UCSD-AML1 (cell line): ENCODE results near the gene FBXL2.
A peak's percentile ranks its signal among the peaks of the same experiment; 100 is the strongest.
"Not testable (repeated sequence)": the region's sequence is repeated elsewhere in the genome, so short reads cannot be mapped to it uniquely, and the experiment has no call there.

Experiments used
- DNase-seq: peaks from one replicate; lab custom pipeline; 2025; ENCODE audit not compliant: unreplicated experiment; lab: John Stamatoyannopoulos, UW

The FBXL2 gene

GRCh38 chr3:33314993-33315392 is 37.8 kb downstream of the FBXL2 start:
- no peak for DNase-seq

GRCh38 chr3:33315826-33316225 is 38.6 kb downstream of the FBXL2 start:
- DNase-seq, result no peak

GRCh38 chr3:33317963-33318709 is 40.9 kb downstream of the FBXL2 start:
- DNase-seq, result no peak

- DNase-seq, result no peak
These were observed 41.6 kb downstream of the FBXL2 start for GRCh38 chr3:33318710-33319380.

- no peak for DNase-seq
These were observed 45.2 kb downstream of the FBXL2 start for GRCh38 chr3:33322412-33322811.

- no peak for DNase-seq
These were observed 54.2 kb downstream of the FBXL2 start for GRCh38 chr3:33331414-33331813.

GRCh38 chr3:33334364-33334763 is 57.1 kb downstream of the FBXL2 start:
- DNase-seq, result no peak

- DNase-seq, result not testable (repeated sequence)
These were observed 61.8 kb downstream of the FBXL2 start for GRCh38 chr3:33338936-33339465.

GRCh38 chr3:33339758-33340157 is 62.5 kb downstream of the FBXL2 start:
- DNase-seq, result no peak

GRCh38 chr3:33355611-33356010 is 78.4 kb downstream of the FBXL2 start:
- no peak for DNase-seq

GRCh38 chr3:33358172-33358781 is 81.0 kb downstream of the FBXL2 start:
- no peak for DNase-seq

- DNase-seq, result no peak
These were observed 83.0 kb downstream of the FBXL2 start for GRCh38 chr3:33360136-33360825.

- no peak for DNase-seq
These were observed 86.0 kb downstream of the FBXL2 start for GRCh38 chr3:33363113-33363800.

GRCh38 chr3:33364060-33364459 is 86.8 kb downstream of the FBXL2 start:
- DNase-seq, result no peak

GRCh38 chr3:33364531-33365128 is 87.4 kb downstream of the FBXL2 start:
- DNase-seq, result no peak

- peak; percentile 24 for DNase-seq
These were observed 95.2 kb downstream of the FBXL2 start for GRCh38 chr3:33372218-33373081.

- no peak for DNase-seq
These were observed 95.8 kb downstream of the FBXL2 start for GRCh38 chr3:33373082-33373437.

GRCh38 chr3:33377489-33377888 is 100.2 kb downstream of the FBXL2 start:
- no peak for DNase-seq

- DNase-seq, result no peak
These were observed 100.7 kb downstream of the FBXL2 start for GRCh38 chr3:33377931-33378330.

GRCh38 chr3:33380653-33381052 is 103.4 kb downstream of the FBXL2 start:
- no peak for DNase-seq
